Thyroid gland (tissue), 4 donors: ENCODE data around the gene FHIT.

ENCODE experiments used
- CTCF ChIP-seq, 6 experiments: fragments of 200-600 bp in 3 of 6; fragments of 450-650 bp in 3 of 6; sonication (generic) in 3 of 6; IDR thresholded peaks; one replicate each; pipeline ENCODE4 v1.5.1; 2016 to 2019; ENCODE audit warnings: antibody characterized with exemption in 6 of 6, mild to moderate bottlenecking in 2 of 6, inconsistent platforms in 1 of 6, moderate library complexity in 1 of 6
- POLR2A ChIP-seq, 2 donors: fragments of 450-650 bp; IDR thresholded peaks; one replicate each; pipeline ENCODE4 v1.6.1; 2017; ENCODE audit warnings: antibody characterized with exemption in 2 of 2, mild to moderate bottlenecking in 2 of 2, moderate library complexity in 1 of 2

- no peak for TF ChIP-seq CTCF (IDR thresholded peaks at IDR 0.05)
- no peak for TF ChIP-seq POLR2A (IDR thresholded peaks at IDR 0.05)
These were observed 714.8 kb downstream of the FHIT start for GRCh38 chr3:60536420-60536819.
